ENCODE measurements around the gene BRIP1. TPM values are rescaled to one million over a fixed set of nuclear protein-coding genes. Genes with fewer than 3 reads are reported as not detected.

The BRIP1 gene
- total and polyA plus RNA-seq, 10 of the 15 experiments (the other 5 are each of a cell fraction or from before 2014, with no cell fraction given): 4.0 to 24.2 (median 12.8) TPM

DNA sequence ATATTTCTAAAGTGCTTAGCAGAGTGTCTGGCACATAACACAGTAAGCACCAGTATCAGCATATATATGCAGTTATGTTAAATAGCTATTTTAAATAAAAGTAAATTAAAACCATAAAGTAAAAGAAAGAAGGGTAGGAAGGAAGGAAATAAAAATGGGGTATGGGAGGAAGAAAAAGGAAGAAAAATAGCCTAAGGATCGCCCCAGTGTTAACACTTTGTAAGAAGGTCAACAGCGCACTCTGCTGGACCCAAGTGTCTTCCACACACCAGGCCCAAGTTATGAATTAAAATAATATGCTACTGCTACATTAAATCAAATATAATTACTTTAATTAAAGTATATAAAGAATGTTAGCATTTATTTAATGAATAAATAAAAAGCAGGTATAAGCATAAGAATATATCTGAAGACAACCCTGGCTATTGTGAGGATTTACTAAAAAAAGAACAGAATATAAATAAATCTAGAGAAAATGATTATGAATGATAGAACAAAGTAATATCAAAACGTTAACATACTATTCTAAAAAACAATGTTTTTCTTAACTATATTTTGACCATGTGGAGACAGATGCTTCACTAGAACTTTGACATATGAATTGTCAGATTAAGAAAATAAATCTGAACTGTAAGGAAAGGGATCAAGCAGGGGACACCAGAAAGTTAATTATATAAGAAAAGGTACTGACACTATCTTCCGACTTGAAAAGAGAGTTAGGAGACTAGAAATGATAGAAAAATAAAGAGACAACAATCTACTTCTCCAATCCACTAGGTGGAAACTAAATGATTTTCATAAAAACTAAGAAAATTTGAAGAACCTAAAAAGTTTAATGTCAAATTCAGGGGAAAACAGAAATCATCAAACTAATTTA lies 25.9 kb downstream of the BRIP1 start (continued):
- TF ChIP-seq ZBTB4 (CRISPR knock-in tag; IDR thresholded peaks at IDR 0.05) (no peak), SMC3 (IDR thresholded peaks at IDR 0.05; ENCODE audit: borderline replicate concordance, low read length) (peak; percentile 91), TCF3 (IDR thresholded peaks at IDR 0.05; ENCODE audit: borderline replicate concordance, insufficient read depth, low read depth, low read length) (no peak), ETV6 (conservative IDR thresholded peaks at IDR 0.05 in 1 of 2, IDR thresholded peaks at IDR 0.05 in 1 of 2; ENCODE audit: borderline replicate concordance in 1 of 2, low read depth in 1 of 2) (peak in 1 of 2 experiments; percentile 98; a peak in 1 of 4 replicates), LARP7 (IDR thresholded peaks at IDR 0.05) (no peak), TARDBP (IDR thresholded peaks at IDR 0.05; ENCODE audit: borderline replicate concordance) (no peak), ZNF207 (IDR thresholded peaks at IDR 0.05; ENCODE audit: borderline replicate concordance) (no peak), CREB1 (IDR thresholded peaks at IDR 0.05; ENCODE audit: low read depth) (no peak), NFXL1 (IDR thresholded peaks at IDR 0.05; ENCODE audit: borderline replicate concordance) (peak; percentile 87; the same call in 1 of the 2 replicates)
